Stimulated activated CD4-positive, alpha-beta T cell treated with anti-CD3 and anti-CD28 coated beads, Interleukin-2, amount 100 ng/mL, for 24 hours (primary cell): ENCODE data around the gene SULT1C2.

Experiments used
- DNase-seq, 2 donors: peaks; one replicate each; pipeline ENCODE4 v3.0.0-alpha.2; 2020

The SULT1C2 gene

DNA sequence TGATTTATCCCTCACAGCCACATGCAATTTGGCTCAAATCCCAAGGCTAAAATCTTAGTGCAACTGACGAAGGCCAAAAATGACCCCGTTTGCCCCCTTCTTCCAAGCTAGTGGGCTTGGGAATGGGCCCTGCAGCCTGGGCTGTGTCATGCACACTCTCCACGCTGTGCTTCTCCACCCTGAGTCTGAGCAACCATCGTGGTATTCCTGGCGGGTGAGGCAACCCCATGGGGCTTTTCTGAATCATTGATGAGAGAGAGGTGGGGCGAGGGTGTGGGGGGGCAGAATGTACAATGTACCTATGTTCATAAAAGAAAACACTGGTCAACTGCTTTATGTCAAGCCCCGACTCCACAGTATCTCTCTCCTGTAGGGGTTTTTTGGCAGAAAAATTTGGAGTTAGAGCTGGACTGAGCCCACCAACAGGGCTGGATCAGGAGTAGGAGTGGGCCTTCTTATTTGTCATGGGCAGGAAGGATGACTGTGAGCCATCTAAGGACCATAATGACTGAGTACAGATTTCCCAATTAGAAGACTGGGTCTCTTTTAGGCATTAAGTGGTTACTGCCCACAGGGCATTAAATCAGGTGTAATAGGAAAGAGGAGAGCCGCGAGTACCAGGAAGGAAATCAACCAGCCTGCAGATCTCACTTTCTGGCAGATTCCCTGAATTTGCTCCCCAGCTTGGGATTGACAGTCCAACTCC is 8.9 kb downstream of the SULT1C2 start:
- no peak for DNase-seq

DNA sequence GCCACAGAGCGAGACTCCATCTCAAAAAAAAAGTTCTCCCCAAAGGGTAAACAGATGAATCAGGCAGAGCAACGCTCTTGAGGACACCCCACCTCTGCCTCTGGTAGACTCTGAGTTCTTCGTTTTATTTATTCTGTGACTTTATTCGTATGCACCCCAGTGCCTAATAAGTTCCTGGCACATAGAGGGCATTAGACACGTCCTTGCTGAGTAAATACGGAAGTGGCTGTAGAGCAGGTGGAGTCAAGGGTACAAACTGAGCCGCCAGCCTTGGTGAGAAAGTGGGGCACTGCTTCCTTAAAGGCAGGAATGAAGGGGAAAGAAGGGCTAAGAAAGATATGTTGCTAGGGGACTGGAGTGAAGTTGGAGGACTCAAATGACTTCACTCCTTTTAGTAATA is 12.9 kb downstream of the SULT1C2 start:
- no peak for DNase-seq

- no peak for DNase-seq
These were observed 16.3 kb downstream of the SULT1C2 start for GRCh38 chr2:108304975-108305374.

DNA sequence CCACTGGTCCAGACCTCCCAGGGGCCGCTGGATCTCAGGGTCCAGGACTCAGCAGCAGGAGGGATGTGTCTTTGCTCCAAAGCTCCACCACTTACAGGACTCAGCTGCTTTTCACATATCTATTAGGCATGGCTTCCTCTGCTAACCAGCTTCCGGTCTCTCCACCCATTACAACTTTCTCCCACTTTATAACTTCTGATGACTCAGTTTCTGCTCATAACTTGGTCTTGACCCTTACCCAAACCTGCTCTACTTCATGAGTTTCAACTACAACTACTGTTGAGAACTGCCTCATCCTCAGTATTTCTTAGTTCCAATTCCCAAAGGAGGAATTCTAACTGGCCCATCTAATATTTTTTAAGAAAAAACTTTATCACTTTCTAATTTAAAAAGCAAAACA is 17.2 kb downstream of the SULT1C2 start:
- DNase-seq = no peak

DNA sequence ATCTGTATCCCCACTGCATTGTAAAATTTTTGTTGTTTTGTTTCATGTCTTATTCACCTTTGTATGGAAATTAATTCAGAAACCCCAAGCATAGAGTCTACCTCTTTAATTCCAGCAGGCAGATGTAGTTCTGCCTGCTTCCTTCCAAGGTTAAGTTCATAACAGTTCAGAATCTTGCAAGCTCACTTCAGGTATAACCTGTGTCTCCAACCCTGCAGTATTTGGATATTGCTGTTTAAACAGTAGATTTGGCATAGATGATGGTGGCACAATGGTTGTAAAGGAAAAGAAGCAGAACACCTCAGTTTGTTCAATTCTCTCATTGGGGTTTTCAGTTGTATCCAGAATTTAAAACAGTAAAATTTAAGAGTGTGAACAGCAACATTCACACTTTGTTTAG is 21.2 kb downstream of the SULT1C2 start:
- no peak for DNase-seq

DNA sequence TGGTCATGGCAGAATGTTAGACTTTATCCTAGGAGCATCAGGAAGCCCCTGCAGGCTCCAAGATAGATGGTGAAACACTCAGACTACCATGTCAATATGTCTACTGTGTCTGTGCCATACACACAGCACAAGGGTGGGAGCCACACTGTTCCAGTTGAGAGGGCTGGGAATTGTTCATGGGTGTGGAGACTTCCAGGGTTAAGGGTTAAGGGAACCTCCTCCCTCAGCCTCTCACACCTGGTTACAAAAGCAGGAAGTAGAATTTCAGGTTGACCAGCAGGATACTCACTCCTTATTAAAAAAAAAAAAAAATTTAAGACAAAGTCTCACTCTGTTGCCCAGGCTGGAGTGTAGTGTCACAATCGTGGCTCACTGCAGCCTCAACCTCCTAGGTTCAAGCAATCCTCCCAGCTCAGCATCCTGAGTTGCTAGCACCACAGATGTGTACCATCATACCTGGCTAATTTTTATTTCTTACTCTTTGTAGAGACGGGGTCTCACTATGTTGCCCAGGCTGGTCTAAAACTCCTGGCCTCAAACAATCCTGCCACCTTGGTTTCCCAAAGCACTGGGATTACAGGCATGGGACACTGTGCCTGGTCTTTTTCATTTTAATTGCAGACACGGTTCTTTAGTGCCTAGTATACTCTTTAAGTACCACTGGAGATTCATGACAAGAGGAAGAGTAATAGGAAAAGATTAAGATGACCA is 26.0 kb downstream of the SULT1C2 start:
- no peak for DNase-seq

DNA sequence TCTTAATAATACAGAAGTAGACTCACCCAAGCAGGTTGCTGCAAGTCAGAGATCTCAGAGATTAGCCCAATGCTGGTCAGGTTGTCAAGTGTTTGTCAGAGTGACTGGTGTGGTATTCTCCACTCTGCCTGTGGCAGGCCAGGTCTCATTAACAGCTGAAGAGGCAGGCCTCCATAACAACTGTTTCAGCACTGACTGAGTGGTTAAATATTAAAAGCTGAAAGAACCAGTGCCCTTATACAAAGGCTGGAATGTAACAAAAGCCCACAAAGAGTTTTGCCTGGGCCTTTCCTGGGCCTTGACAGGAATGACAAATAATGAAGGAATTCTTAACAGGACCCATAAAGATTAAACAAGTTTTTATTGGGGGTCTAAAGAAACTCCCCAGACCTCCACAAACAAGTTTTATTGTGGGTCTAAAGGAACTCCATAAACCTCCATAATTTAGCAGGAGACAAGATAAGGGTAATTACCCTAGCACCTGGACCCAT is 26.8 kb downstream of the SULT1C2 start:
- DNase-seq = no peak

- no peak for DNase-seq
These were observed 27.3 kb downstream of the SULT1C2 start for GRCh38 chr2:108316033-108316432.

DNA sequence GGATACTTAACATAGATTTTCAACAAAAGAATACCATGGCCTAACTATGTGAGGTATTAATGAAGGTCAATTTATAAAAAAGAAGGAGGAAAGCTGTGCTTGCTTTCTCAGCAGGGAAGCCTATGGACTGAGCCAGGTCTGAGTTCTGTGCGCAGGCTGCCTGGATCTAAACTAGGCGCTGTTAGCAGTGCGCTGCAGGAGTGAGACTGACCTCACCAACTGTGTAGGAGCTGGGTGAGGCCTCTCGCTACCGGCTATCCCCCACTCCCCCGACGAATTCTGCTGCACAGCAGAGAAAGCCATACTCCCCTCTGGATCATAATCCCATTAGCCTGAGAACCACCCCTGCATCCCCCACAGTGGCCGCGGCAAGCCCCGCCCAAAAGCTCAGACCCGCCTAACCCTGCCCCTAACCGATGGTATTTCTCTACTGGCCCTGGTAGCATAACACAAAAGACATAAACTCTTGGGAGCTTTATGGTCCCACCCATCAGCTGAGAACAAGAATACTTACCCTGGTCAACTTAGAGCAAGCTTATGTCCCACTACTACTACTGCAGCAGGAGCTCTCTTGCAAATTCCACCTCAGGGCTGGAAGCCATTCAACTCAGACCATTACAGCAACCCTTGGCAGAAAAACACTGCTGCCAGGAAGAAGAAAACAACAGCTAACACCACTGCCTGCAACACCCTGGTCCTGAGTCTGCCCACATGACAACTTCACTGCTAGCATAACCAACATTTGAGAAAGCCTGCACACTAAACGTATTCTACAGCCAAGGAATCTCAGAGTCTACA is 28.0 kb downstream of the SULT1C2 start:
- no peak for DNase-seq

DNA sequence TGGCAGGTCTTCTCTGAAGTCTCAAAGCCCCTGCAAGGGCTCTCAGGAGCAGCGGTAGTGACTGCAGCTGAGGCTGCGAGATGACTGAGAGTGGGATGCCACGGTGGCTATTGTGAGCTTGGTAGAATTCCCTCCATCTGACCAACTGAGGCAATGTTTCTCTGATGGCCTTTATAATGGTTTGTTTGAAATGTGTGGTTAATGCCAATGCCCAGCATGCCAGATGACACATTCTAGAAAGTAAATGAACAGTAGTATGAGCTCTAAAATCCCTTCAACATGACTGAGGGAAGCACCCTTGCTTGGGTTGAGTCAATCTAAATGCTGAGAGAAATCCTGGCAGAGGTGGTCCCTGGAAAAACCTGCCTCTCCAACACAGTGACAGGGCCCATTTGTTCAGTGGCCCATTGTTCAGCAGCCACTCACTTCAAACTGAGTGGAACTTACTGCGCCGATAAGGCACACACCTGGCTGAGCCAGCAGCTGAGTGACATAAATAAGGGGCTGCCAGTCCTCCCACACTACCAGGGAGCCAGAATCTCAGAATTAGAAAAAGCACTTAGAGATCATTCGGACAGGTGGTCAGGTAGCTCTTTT is 31.7 kb downstream of the SULT1C2 start:
- no peak for DNase-seq

- DNase-seq = no peak
These were observed 34.9 kb downstream of the SULT1C2 start for GRCh38 chr2:108323619-108324018.

- DNase-seq = no peak
These were observed 36.0 kb downstream of the SULT1C2 start for GRCh38 chr2:108324531-108325255.

GRCh38 chr2:108325756-108326155 is 37.1 kb downstream of the SULT1C2 start:
- DNase-seq = no peak

DNA sequence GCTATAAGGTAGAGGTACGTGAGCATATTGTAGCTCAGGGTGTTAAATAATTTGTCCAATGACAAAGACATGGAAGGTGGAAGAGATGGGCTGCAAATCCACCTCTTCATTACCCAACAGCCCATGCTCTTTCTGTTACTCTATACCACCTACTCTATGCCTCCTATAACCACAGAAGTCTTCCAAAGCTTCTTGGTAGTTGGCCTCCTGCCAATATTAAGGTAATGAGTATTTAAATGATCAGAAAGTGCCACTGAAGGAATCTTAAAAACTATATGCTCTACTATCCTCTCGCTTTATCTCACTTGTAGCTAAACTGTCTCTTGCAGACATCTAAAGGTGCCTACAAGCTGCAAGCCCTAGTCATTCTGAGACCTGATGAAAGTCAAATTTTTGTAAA is 41.1 kb downstream of the SULT1C2 start:
- DNase-seq = no peak

DNA sequence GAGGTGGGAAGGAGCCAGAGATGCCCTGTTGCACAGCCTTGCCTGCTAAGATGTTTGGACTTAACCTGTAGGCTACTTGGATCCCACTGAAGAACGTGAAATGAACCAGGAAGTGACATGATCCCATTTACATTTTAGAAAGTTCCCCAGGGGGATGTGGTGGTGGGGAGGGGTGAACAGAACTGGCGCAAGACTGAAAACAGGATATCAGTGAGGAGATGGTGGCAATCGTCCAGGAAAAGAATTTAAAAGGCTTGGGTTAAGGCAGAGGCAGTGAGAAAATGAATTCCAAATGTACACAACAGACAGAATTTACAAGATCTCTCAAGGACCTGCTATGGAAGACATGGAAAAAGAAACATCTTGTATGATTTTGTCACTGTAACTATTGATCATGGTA is 42.3 kb downstream of the SULT1C2 start:
- DNase-seq = no peak

DNA sequence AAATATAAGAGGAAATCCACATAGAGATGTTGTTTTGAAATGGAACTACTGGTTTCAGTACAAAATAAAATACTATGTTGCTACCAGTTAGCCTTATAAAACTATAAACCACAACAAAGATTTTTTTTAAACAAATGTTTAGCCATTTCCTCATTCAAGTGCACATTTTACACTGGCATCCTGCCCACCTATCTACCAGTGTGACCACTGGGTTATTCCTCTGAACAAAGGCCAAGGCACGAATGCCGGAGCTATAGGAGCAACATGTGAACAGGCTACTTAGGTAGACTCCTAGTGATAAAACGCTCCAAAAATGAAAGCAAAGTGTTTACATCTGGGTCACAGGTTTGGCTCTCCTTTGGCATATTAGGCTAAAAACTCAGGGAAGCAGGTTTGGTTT is 57.3 kb downstream of the SULT1C2 start:
- DNase-seq = no peak

- no peak for DNase-seq
These were observed 58.1 kb downstream of the SULT1C2 start for GRCh38 chr2:108346827-108347226.

- no peak for DNase-seq
These were observed 59.1 kb downstream of the SULT1C2 start for GRCh38 chr2:108347786-108348185.

DNA sequence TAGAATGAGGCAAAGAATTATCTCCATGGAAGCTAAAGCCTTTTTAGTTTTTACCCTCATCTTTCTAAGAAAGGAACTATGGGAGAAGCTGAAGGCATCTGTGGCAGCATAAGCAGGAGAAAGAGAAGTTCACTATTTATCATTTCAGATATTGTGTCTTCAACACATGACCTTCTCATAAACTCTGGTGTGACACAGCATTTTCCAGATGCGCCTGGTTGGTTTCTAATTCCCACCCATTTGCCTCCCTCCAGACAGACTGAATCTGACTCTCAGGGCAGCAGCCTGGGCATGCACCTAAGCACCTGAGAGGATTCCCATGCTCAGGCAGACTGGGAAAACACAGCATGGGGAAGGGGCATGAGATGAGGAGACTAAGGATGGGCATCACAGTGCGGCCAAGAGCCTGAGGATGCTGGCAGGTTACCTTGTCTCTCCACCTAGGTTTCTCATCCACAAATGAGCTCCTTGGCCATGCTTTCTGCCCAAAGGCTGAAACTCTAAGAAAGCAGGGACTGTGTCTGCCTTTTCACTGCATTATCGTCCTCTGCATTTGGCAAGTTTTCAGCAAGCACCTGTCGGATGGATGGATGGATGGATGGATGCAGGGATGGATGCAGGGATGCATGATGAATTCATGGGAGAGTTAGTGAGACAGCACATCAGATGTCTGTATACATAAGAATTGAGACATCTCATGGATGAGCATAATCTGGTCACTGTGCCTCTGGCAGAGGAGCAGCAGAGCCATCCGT is 60.3 kb downstream of the SULT1C2 start:
- no peak for DNase-seq

- DNase-seq = no peak
These were observed 60.9 kb downstream of the SULT1C2 start for GRCh38 chr2:108349571-108349928.

- DNase-seq = no peak
These were observed 63.2 kb downstream of the SULT1C2 start for GRCh38 chr2:108351889-108352288.

DNA sequence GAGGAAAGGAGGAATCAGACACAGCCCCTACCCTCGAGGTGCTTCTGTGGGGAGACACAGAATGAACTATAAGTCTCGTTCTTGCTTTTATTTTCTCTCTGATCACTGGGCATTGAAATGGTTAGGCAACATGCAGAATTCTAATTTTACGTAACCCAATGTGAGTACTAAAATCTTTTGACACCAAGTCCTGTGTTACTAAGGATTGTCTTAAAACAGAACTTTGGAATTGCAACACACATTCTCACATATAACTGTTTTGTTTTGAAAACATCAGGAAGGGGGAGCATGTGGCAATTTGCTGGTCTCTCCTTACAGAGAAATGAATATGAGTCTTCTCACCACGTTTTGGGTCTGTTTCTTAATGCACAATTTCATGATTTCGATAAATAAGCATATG is 65.4 kb downstream of the SULT1C2 start:
- no peak for DNase-seq
